H7 (cell line): ENCODE measurements around the gene FAAP20. TPM values are rescaled to one million over a fixed set of nuclear protein-coding genes. Genes with fewer than 3 reads are reported as not detected.

Experiments
- DNase-seq: peaks from one replicate; pipeline ENCODE4 v3.0.0; 2012
- H3K27me3 ChIP-seq: 2 replicates; pipeline ENCODE4 v1.6.0; 2011; ENCODE audit warnings: mild to moderate bottlenecking, low read length; ENCODE audit not compliant: control insufficient read depth, insufficient read depth
- H3K36me3 ChIP-seq: replicated peaks from 2 replicates; pipeline ENCODE4 v1.5.1; 2011; ENCODE audit warnings: low read length; ENCODE audit not compliant: control insufficient read depth, insufficient read depth
- H3K4me3 ChIP-seq: 2 replicates; pipeline ENCODE4 v1.5.1; 2011; ENCODE audit warnings: low read depth, mild to moderate bottlenecking, control low read depth, low read length, moderate library complexity; ENCODE audit not compliant: insufficient read depth
- total RNA-seq: library from RNA; depleted of rRNA; stranded (reverse); fragments of >200 nt; shearing (Covaris generic); gene quantifications from 2 replicates; pipeline ENCODE4 v1.2.3, GENCODE V29; 2014

Gene FAAP20
- total RNA-seq, 1 experiment from 2014 or later, result 69.9 TPM

DNA sequence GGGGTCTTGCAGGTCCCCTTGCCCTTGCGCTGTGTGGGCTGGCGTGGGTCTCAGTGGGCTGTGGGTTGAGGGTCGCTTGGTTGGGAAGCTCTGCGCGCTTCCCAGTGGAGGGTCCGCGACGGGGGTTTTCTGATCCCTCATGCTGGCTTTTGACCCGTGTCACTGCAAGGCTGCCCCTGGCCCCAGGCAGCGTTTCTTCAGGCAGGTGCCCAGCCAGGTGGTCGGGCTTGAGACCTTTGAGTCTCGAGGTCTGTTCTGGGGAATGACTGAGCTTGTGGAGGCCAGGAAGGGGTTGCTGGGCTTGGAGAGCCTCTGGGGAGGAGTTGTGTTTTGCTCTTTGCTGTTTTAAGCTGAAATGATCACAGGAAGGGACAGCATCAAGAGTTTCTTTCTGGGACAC lies 38.9 kb upstream of the FAAP20 start:
- no peaks in the 10 kb centered on the region; the same call in 1 of the 2 replicates for H3K36me3 ChIP-seq
- no peak for DNase-seq
- H3K27me3 ChIP-seq, result peaks cover 1% of the 10 kb centered on the region; the same call in 1 of the 2 replicates
- no peak overlapping the region for H3K4me3 ChIP-seq

DNA sequence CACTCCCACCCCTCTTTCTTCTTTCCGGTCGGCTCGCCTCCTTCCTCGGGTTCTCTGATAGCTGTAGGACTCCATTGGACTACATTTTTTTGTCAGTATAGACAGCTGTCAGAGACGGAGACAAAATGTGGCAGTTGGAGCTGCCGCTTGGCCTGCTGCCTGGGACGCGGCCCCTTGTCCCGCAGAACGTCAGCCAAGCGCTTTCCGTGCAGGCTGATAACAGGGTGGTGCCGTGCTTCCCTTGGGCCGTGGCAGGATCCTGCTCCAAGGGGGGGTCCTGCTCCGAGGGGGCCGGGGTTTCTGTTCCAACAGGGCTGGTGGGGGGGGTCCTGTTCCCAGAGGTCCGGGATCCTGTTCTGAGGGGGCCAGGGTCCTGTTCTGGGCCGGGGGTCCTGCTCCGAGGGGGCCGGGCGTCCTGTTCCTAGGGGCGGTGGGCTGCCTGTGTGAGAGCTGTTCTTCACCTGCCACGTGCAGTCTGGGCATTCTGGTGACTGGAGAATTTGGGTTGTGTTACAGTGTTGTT lies 38.4 kb upstream of the FAAP20 start:
- no peak for DNase-seq
- Histone ChIP-seq H3K4me3 (no peak overlapping the region), H3K27me3 (peaks cover 1% of the 10 kb centered on the region; the same call in 1 of the 2 replicates), H3K36me3 (no peaks in the 10 kb centered on the region; the same call in 1 of the 2 replicates)

GRCh38 chr1:2232255-2232915 lies 37.8 kb upstream of the FAAP20 start:
- no peak for DNase-seq
- Histone ChIP-seq H3K27me3 (peaks cover 1% of the 10 kb centered on the region; the same call in 1 of the 2 replicates), H3K36me3 (no peaks in the 10 kb centered on the region; the same call in 1 of the 2 replicates), H3K4me3 (no peak overlapping the region)

- H3K4me3 ChIP-seq, result peak overlapping the region; percentile 85; the same call in 1 of the 2 replicates
- peaks cover 1% of the 10 kb centered on the region; the same call in 1 of the 2 replicates for H3K27me3 ChIP-seq
- DNase-seq, result peak; percentile 95
- no peaks in the 10 kb centered on the region; the same call in 1 of the 2 replicates for H3K36me3 ChIP-seq
Observed at GRCh38 chr1:2231532-2232254, 37.1 kb upstream of the FAAP20 start.

DNA sequence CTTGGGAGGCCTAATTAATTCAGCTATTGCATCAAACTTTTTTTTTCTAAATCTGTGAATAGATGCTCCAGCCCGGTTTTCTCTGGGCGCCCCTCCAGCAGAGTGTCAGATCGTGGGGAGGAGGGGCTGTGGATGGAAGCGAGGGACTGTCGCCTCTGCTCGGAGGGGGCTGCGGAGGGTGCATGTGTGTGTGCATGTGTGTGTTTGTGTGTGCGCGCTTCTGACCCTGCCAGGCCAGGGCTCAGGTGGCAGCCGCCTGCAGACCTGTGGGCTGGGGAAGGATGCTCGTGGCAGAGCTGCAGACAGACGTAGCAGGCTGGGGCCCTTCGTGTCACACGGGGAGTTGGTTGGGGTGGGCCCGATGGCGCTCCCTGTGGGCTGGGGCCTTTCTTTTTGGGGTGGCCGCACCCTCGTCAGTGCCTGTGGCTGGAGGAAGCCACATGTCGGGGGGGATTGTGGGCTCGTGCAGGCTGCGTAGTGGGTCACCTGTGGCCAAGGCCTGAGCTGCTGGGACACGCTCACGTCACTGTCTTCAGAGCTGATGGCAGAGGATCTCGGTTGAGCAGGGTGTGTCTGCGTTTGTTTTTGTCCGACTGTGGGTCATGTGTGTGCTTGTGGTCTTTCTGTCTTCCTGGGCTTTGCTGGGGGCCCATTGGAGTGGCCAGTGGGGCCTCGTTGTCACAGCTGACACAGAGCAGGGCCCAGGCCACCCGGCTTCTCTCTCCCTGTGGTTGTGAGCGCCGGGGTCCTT lies 36.4 kb upstream of the FAAP20 start:
- Histone ChIP-seq H3K4me3 (peak overlapping the region; percentile 85), H3K36me3 (no peaks in the 10 kb centered on the region; the same call in 1 of the 2 replicates), H3K27me3 (peaks cover 1% of the 10 kb centered on the region; the same call in 1 of the 2 replicates)
- DNase-seq, result no peak

- H3K36me3 ChIP-seq, result no peaks in the 10 kb centered on the region; the same call in 1 of the 2 replicates
- H3K4me3 ChIP-seq, result peak overlapping the region; percentile 85
- H3K27me3 ChIP-seq, result peaks cover 1% of the 10 kb centered on the region; the same call in 1 of the 2 replicates
- DNase-seq, result no peak
Observed at GRCh38 chr1:2229911-2230731, 35.5 kb upstream of the FAAP20 start.

- DNase-seq, result peak; percentile 82
- peaks cover 1% of the 10 kb centered on the region; the same call in 1 of the 2 replicates for H3K27me3 ChIP-seq
- H3K4me3 ChIP-seq, result peak overlapping the region; percentile 85
- H3K36me3 ChIP-seq, result no peaks in the 10 kb centered on the region; the same call in 1 of the 2 replicates
Observed at GRCh38 chr1:2229037-2229864, 34.7 kb upstream of the FAAP20 start.

GRCh38 chr1:2228694-2229036 lies 34.1 kb upstream of the FAAP20 start:
- Histone ChIP-seq H3K4me3 (peak overlapping the region; percentile 85), H3K27me3 (peaks cover 1% of the 10 kb centered on the region; the same call in 1 of the 2 replicates), H3K36me3 (no peaks in the 10 kb centered on the region; the same call in 1 of the 2 replicates)
- DNase-seq, result no peak

DNA sequence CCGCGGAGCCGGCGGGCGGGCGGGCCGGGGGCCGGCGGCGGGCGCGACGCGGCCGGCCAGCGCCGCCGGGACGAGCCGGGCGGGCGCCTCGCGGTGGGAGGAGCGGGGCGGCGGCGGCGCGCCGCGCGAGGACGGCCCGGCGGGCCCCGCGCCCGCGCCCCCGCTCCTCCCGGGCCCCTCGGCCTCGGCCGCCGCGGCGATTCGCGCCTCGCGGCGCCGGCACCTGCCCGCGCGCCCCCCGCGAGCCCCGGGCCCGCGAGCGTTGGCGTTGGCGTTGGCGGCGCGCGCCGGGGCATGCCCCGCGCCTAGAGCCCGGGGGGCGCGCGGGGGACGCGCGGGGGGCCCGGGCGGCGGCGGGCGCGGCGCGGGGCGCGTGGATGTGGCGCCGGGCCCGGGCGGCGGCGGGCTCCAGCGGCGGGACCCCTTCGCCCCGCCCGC lies 33.6 kb upstream of the FAAP20 start, which contains the start of gene SKI:
Gene SKI, plus strand, starts transcription at position 163 of the 438 bp plus-strand sequence. CDS start 448 bp downstream, outside the sequence.
- Histone ChIP-seq H3K4me3 (peak within 1 kb of the TSS; percentile 88), H3K27me3 (peaks cover 1% of the 10 kb centered on the region; the same call in 1 of the 2 replicates)
- DNase-seq, result no peak

DNA sequence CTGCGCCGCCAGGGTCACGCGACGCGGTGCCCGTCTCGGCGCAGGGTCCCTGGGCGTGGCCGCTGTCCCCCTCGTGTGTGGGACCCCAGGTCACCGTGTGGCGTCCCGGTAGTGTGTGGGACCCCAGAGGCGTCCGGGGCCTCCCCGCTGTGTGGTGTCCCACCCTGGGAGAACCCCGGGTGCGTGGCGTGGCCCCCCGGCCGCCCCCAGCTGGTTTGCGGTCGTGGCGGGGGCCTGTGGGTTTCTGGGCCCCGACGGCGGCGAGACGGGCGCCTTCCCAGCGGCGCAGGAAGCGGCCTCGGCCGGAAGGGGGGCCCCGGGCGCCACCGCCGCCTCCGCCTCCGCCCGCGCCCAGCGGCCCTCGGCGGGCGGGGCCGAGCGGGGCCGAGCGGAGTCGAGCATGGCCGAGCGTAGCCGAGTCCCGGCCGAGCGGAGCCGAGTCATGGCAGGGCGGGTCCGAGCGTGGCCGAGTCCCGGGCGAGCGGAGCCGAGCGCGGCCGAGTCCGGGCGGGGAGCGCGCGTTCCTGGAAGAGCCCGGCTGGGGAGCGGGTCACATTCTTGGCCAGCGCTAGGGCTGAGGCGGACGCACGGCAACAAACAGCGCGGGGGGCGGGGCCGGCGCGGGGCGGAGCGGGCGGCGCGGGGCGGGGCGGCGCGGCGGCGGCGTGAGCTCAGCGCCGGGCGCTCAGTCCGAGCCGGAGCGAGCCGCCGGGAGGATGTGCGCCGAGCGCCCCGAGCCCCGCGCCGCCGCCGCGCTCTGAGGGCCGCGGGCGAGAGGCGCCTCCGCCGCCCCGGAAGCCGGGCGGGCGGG lies 33.0 kb upstream of the FAAP20 start:
- H3K4me3 ChIP-seq, result peak overlapping the region; percentile 88
- H3K36me3 ChIP-seq, result no peaks in the 10 kb centered on the region; the same call in 1 of the 2 replicates
- H3K27me3 ChIP-seq, result peaks cover 1% of the 10 kb centered on the region; the same call in 1 of the 2 replicates
- peak; percentile 100 for DNase-seq

More for the DNA sequence above, 33.6 kb upstream of the FAAP20 start, which contains the start of gene SKI:
- H3K36me3 ChIP-seq, result no peaks in the 10 kb centered on the region; the same call in 1 of the 2 replicates

DNA sequence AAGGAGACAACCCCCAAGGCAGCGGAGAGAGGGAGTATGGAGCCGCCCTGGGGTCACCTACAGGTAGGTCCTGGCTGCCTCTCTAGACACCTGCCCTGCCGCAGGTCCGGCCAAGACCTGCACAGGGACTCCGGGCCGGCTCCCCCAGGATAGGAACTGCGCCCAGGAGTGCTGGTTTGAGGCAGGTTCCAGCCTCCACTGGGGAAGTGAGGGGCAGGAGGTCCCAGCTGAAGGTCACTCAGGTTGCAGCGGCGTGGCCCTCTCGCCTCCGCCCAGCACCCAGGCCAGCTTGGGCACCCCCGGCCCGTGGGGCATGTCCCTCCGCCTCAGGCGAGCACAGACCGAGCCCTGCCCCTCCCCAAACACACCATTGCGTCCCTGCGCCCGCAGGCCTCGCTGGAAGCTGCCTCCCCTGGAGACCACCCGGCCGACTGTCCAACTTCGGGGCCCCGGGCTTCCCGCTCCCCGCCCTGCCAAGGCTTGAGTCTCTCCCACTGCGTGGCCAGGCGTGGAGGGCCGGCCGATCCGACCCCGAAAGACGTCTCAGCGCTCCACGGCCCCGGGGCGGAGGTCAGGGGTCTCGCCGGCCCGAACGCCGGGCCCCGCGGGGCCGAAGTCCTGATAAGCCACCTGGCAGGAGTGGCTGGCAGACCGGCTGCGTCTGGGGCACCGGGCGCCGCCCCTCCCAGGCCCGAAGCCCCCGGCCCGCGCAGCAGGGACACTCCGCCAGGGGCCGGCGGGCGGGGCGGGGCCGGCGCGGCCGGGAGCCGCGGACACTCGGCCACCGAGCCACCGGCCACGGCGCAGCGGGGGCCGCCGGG lies 32.2 kb upstream of the FAAP20 start:
- DNase-seq, result peak; percentile 87
- Histone ChIP-seq H3K4me3 (peak overlapping the region; percentile 88), H3K27me3 (peaks cover 1% of the 10 kb centered on the region; the same call in 1 of the 2 replicates), H3K36me3 (no peaks in the 10 kb centered on the region; the same call in 1 of the 2 replicates)
